ENCODE results near the gene CABLES2.
A peak's percentile ranks its signal among the peaks of the same experiment; 100 is the strongest.
"Not testable (repeated sequence)": the region's sequence is repeated elsewhere in the genome, so short reads cannot be mapped to it uniquely, and the experiment has no call there.

CABLES2 gene

GRCh38 chr20:62374331-62375152 lies 32.5 kb downstream of the CABLES2 start:
- DNase-seq, result no peak
- TF ChIP-seq GATA1 (IDR thresholded peaks at IDR 0.05; ENCODE audit: low read depth, low read length), result no peak
- no peak for TF ChIP-seq POLR2A (IDR thresholded peaks at IDR 0.05; ENCODE audit: low read length)

GRCh38 chr20:62373631-62374179 lies 33.4 kb downstream of the CABLES2 start:
- DNase-seq, result not testable (repeated sequence)

GRCh38 chr20:62372042-62372993 lies 34.8 kb downstream of the CABLES2 start:
- no peak for DNase-seq

GRCh38 chr20:62371588-62372041 lies 35.5 kb downstream of the CABLES2 start:
- TF ChIP-seq GATA1 (IDR thresholded peaks at IDR 0.05; ENCODE audit: low read depth, low read length), result no peak
- TF ChIP-seq POLR2A (IDR thresholded peaks at IDR 0.05; ENCODE audit: low read length), result no peak
- no peak for DNase-seq

More at GRCh38 chr20:62372042-62372993, 34.8 kb downstream of the CABLES2 start:
- TF ChIP-seq GATA1 (IDR thresholded peaks at IDR 0.05; ENCODE audit: low read depth, low read length) (no peak), POLR2A (IDR thresholded peaks at IDR 0.05; ENCODE audit: low read length) (no peak)

GRCh38 chr20:62370807-62371587 lies 36.1 kb downstream of the CABLES2 start:
- no peak for DNase-seq
- TF ChIP-seq GATA1 (IDR thresholded peaks at IDR 0.05; ENCODE audit: low read depth, low read length) (no peak), POLR2A (IDR thresholded peaks at IDR 0.05; ENCODE audit: low read length) (no peak)

GRCh38 chr20:62370115-62370806 lies 36.8 kb downstream of the CABLES2 start:
- no peak for TF ChIP-seq POLR2A (IDR thresholded peaks at IDR 0.05; ENCODE audit: low read length)
- no peak for TF ChIP-seq GATA1 (IDR thresholded peaks at IDR 0.05; ENCODE audit: low read depth, low read length)
- peak in 1 of 2 experiments; percentile 35 for DNase-seq

- TF ChIP-seq POLR2A (IDR thresholded peaks at IDR 0.05; ENCODE audit: low read length) (no peak), GATA1 (IDR thresholded peaks at IDR 0.05; ENCODE audit: low read depth, low read length) (no peak)
These were observed 37.3 kb downstream of the CABLES2 start for GRCh38 chr20:62369815-62370114.

GRCh38 chr20:62368976-62369814 lies 37.9 kb downstream of the CABLES2 start:
- no peak for TF ChIP-seq POLR2A (IDR thresholded peaks at IDR 0.05; ENCODE audit: low read length)
- TF ChIP-seq GATA1 (IDR thresholded peaks at IDR 0.05; ENCODE audit: low read depth, low read length), result no peak
- DNase-seq, result peak in 1 of 2 experiments; percentile 40

More at GRCh38 chr20:62369815-62370114, 37.3 kb downstream of the CABLES2 start:
- DNase-seq, result no peak

- no peak for TF ChIP-seq POLR2A (IDR thresholded peaks at IDR 0.05; ENCODE audit: low read length)
- TF ChIP-seq GATA1 (IDR thresholded peaks at IDR 0.05; ENCODE audit: low read depth, low read length), result no peak
- DNase-seq, result no peak
These were observed 38.6 kb downstream of the CABLES2 start for GRCh38 chr20:62368392-62368975.

- TF ChIP-seq GATA1 (IDR thresholded peaks at IDR 0.05; ENCODE audit: low read depth, low read length) (no peak), POLR2A (IDR thresholded peaks at IDR 0.05; ENCODE audit: low read length) (no peak)
- peak; percentile 30 to 36 for DNase-seq
These were observed 39.3 kb downstream of the CABLES2 start for GRCh38 chr20:62367633-62368391.

GRCh38 chr20:62367136-62367632 lies 39.9 kb downstream of the CABLES2 start, which contains the start of gene LAMA5:
LAMA5 (minus strand) TSS chr20:62367312; CDS start chr20:62367245, 67 bp downstream.
- TF ChIP-seq POLR2A (IDR thresholded peaks at IDR 0.05; ENCODE audit: low read length), result no peak
- peak; percentile 58 to 65 for DNase-seq

Data from erythroblast (primary cell).